ENCODE results near the gene CHRNA4.

DNA sequence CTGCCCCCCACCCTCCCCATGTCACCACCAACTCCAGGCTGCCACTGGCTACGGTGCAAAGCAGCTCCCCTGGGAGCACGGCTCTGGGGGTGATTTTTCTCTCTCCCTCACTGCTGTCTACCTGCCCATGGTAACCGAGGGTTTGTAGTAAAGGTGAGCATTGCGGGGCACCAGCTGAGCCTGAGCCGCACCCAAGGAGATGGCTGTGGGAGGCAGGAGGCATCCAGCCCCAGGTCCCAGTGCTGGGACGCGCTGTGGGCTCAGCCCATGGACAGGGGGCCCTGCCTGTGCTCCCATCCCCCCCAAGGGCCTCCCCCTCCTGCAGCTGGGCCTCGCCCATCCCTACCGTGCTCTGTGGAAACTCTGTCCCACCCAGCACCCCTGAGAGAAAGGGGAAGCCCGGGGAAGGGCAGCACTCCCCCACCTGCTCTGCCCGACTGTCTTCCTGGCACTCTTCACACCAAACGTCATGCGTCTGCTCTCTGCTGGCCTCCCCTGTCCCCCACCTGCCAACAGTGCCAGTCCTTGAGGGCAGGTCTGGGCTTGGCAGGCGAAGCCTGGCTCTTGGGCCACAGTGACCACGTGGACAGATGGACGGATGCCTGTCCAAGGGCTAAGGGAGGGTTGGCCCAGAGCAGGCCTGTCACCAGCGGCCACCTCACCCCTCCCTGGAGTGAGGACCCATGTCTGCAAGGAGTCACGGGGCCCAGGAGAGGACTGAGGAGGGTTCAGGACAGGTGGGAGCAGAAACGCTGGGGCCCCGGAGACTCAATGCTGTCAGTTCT is 3.8 kb upstream of the CHRNA4 start:
- TF ChIP-seq, protein P1, sequence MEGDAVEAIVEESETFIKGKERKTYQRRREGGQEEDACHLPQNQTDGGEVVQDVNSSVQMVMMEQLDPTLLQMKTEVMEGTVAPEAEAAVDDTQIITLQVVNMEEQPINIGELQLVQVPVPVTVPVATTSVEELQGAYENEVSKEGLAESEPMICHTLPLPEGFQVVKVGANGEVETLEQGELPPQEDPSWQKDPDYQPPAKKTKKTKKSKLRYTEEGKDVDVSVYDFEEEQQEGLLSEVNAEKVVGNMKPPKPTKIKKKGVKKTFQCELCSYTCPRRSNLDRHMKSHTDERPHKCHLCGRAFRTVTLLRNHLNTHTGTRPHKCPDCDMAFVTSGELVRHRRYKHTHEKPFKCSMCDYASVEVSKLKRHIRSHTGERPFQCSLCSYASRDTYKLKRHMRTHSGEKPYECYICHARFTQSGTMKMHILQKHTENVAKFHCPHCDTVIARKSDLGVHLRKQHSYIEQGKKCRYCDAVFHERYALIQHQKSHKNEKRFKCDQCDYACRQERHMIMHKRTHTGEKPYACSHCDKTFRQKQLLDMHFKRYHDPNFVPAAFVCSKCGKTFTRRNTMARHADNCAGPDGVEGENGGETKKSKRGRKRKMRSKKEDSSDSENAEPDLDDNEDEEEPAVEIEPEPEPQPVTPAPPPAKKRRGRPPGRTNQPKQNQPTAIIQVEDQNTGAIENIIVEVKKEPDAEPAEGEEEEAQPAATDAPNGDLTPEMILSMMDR (IDR thresholded peaks at IDR 0.05) = no peak
- no peak for TF ChIP-seq POLR2AphosphoS5 (IDR thresholded peaks at IDR 0.05)
